Endometrial microvascular endothelial cells (primary cell): ENCODE measurements around the gene ZNF547. TPM values are rescaled to one million over a fixed set of nuclear protein-coding genes. Genes with fewer than 3 reads are reported as not detected.

Experiments
- total RNA-seq: library from RNA; depleted of rRNA; stranded (reverse); fragments of >200 nt; gene quantifications from one replicate; pipeline ENCODE4 v1.2.3, GENCODE V29; 2015; ENCODE audit errors: inconsistent ontology term

ZNF547 gene
- total RNA-seq, 1 donor from 2014 or later: 2.1 TPM

Other genes starting within 250 kb of the ZNF547 start
- gene USP29, start 243.6 kb upstream of the ZNF547 start, total RNA-seq: not detected
- not detected for gene ZIM3, start 218.3 kb upstream of the ZNF547 start, total RNA-seq
- gene DUXA, start 196.1 kb upstream of the ZNF547 start, total RNA-seq: not detected
- 13.4 TPM for gene ZNF264, start 172.1 kb upstream of the ZNF547 start, total RNA-seq
- not detected for gene AURKC, start 132.5 kb upstream of the ZNF547 start, total RNA-seq
- 4.6 TPM for gene ZNF805, start 122.9 kb upstream of the ZNF547 start, total RNA-seq
- 13.5 TPM for gene ZNF460, start 83.1 kb upstream of the ZNF547 start, total RNA-seq
- 6.8 TPM for gene ZNF543, start 43.1 kb upstream of the ZNF547 start, total RNA-seq
- gene ZNF304, start 12.3 kb upstream of the ZNF547 start, total RNA-seq: 5.2 TPM
- 12.8 TPM for gene TRAPPC2B, start within 50 bp of the ZNF547 start, total RNA-seq
- gene ZNF548, start 26.3 kb downstream of the ZNF547 start, total RNA-seq: 7.5 TPM
- 4.5 TPM for gene ZNF17, start 47.6 kb downstream of the ZNF547 start, total RNA-seq
- 6.3 TPM for gene ZNF749, start 71.8 kb downstream of the ZNF547 start, total RNA-seq
- gene VN1R1, start 93.6 kb downstream of the ZNF547 start, total RNA-seq: not detected
- gene ZNF772, start 114.0 kb downstream of the ZNF547 start, total RNA-seq: 4.7 TPM
- 5.9 TPM for gene ZNF419, start 124.2 kb downstream of the ZNF547 start, total RNA-seq
- gene ZNF773, start 136.4 kb downstream of the ZNF547 start, total RNA-seq: 2.0 TPM
- gene ZNF549, start 163.8 kb downstream of the ZNF547 start, total RNA-seq: 1.0 TPM
- 3.1 TPM for gene ZNF550, start 196.3 kb downstream of the ZNF547 start, total RNA-seq
- 2.5 TPM for gene ZNF416, start 215.4 kb downstream of the ZNF547 start, total RNA-seq
- 0.28 TPM for gene ZIK1, start 220.6 kb downstream of the ZNF547 start, total RNA-seq
- gene ZNF530, start 236.3 kb downstream of the ZNF547 start, total RNA-seq: 14.5 TPM